GM12891 (cell line): Measurements from ENCODE around the gene BHMT2.

Experiments used
- DNase-seq: peaks from one replicate; pipeline ENCODE4 v3.0.0; 2011; ENCODE audit warnings: low spot score; ENCODE audit not compliant: insufficient read length
- FAIRE-seq: peaks from 2 replicates; lab custom pipeline; 2011; peaks lifted over from hg19 to GRCh38; lab: Jason Lieb, UNC
- PAX5 ChIP-seq: IDR thresholded peaks from 2 replicates; pipeline ENCODE4 v1.6.1; 2011; ENCODE audit warnings: low read length, moderate library complexity, mild to moderate bottlenecking; ENCODE audit not compliant: insufficient read depth, severe bottlenecking
- POLR2A ChIP-seq: IDR thresholded peaks from 2 replicates; pipeline ENCODE4 v1.6.1; 2011; ENCODE audit warnings: low read depth, low read length, control low read depth
- POLR2AphosphoS5 ChIP-seq: IDR thresholded peaks from 2 replicates; pipeline ENCODE4 v1.6.1; 2011; ENCODE audit warnings: low read depth, low read length, control low read depth
- POU2F2 ChIP-seq: IDR thresholded peaks from 2 replicates; pipeline ENCODE4 v1.6.1; 2011; ENCODE audit warnings: low read depth, mild to moderate bottlenecking, control low read depth, low read length, moderate library complexity
- SPI1 ChIP-seq: IDR thresholded peaks from 2 replicates; pipeline ENCODE4 v1.6.1; 2011; ENCODE audit warnings: low read depth, low read length, control low read depth
- TAF1 ChIP-seq: IDR thresholded peaks from 2 replicates; pipeline ENCODE4 v1.6.1; 2011; ENCODE audit warnings: low read depth, low read length, control low read depth

BHMT2 gene

DNA sequence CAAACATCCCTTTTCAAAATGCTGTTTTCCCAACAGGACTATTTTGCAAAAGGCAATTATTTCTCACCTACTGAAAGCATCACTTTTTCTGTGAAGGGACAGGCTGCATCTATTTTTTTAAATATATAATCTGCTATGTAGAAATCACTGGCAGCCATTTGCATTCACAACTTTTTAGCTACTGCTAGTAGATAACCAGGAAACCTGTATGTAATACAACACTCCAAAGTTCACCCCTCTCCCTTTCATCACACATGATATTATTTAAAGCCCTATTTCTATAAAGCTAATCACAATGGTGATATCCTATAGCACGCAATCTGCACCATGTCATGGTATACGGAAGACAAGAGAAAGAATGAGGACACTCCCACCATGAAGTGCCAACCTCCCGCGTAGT is 9.9 kb upstream of the BHMT2 start:
- no peak for TF ChIP-seq SPI1
- no peak for TF ChIP-seq POLR2A
- TF ChIP-seq PAX5: no peak
- TF ChIP-seq POLR2AphosphoS5: no peak
- TF ChIP-seq POU2F2: no peak
- TF ChIP-seq TAF1: no peak
- FAIRE-seq: no peak
- DNase-seq: no peak

DNA sequence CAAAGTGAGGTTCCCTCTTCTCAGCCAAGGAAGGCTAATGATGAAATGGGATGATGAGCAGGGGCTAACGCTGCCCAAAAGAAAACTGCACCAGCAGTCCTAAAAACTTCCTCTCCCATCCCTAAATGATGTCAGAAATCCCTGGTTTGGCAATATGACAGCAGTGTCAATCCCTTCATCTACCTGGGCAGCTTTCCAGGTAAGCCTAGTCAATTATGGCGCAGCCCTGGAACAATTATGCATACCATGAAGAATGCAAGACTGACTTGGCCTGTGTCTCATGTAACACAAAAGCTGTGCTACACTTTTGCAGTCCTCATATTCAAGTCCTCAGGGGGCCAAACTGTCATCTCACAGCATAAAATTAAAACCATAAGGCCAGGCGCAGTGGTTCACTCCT is 7.1 kb upstream of the BHMT2 start:
- no peak for DNase-seq
- TF ChIP-seq TAF1 (no peak), SPI1 (no peak), POU2F2 (no peak), POLR2AphosphoS5 (no peak), PAX5 (no peak), POLR2A (no peak)
- no peak for FAIRE-seq

DNA sequence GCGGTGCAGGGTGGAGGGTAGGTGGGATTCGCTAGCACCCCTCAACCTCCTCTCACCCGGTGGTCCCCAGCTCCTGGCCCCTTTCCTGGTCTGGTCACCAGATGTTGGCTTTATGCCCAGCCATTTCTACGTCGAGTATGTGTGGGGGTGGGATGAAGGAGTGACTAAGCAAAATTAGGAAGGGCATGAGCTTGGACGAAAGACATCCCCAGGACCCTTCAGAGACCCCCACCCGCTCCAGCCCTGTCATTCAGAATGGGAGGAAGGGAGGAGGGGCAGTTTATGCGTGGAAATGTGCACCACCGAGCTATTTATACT is 742 bp downstream of the BHMT2 start:
- TF ChIP-seq POLR2AphosphoS5 (no peak), POLR2A (no peak), PAX5 (no peak), SPI1 (no peak), TAF1 (no peak), POU2F2 (no peak)
- DNase-seq (no peak), FAIRE-seq (no peak)

DNA sequence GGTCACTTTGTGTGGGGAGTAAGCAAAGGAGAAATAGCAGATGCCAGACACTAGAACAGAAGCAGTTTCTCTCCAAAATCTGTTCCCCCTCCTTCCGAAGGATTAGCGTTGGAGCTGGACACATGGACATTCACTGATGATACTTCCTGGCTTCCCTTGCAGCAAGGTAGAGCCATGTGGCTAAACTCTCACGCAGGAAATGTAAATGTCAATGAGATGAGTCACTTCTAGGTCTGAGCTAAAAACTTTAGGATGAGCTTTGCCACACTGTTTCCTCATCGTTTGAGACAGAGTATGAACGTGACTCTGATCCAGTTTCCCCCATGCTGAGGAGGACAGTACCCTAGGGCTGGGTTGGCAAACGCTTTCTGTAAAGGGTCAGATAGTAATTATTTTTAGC is 5.1 kb downstream of the BHMT2 start:
- no peak for DNase-seq
- FAIRE-seq: no peak
- TF ChIP-seq PAX5: no peak
- TF ChIP-seq POLR2AphosphoS5: no peak
- TF ChIP-seq POU2F2: no peak
- TF ChIP-seq SPI1: no peak
- no peak for TF ChIP-seq TAF1
- no peak for TF ChIP-seq POLR2A

DNA sequence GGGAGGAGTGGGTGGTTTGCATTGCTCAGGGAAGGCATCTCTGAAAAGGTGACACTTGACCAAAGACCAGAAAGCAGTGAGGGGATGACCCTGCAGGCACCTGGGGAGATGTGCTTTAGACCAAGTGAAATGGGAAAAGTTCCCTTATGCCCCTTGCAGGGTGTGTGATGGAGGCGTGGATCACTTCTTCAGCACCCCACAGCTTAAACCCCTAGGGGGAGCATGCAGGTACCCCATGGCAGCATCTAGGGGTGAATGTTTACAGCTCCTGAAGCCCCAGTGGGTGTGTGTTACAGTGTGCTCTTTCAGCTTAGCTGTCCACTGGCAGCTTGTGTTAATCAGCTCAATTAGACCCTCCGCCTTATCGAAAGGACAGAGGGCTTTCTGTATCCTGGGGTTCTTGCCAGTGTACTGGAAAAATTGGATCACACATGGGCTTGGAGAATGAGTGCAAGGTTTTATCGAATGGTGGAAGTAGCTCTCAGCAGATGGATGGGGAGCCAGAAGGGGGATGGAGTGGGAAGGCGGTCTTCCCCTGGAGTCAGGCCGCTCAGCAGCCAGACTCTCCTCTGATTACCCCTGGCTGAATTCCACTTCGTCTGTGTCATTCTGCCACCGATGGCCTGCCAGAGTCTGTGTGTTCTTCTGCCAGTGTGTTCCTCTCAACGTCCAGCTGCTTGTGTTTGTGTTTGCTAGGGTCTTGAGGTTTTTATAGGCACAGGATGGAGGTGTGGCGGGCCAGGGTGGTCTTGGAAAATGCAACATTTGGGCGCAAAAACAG is 6.3 kb downstream of the BHMT2 start:
- no peak for FAIRE-seq
- no peak for DNase-seq
- TF ChIP-seq POU2F2: no peak

DNA sequence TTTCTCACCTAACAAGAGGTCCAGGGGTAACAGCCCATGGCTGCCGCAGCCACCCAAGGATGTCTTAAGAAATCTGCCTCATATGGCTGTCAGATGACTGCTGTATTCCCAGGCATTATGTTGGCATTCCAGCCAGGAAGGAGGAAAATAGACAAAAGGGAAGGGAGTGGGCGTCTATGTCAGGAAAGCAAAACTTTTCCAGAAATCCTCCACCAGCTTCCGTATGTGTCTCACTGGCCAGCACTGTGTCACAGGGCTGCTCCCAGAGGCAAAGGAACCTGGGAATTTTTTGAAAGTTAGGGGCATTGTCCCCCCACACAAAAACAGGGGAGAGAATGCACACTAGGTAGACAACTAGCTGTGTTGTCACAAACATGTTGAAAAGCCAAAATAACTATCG is 7.3 kb downstream of the BHMT2 start:
- no peak for FAIRE-seq
- no peak for DNase-seq
- TF ChIP-seq TAF1 (no peak), SPI1 (no peak), PAX5 (no peak), POLR2A (no peak), POU2F2 (no peak), POLR2AphosphoS5 (no peak)

DNA sequence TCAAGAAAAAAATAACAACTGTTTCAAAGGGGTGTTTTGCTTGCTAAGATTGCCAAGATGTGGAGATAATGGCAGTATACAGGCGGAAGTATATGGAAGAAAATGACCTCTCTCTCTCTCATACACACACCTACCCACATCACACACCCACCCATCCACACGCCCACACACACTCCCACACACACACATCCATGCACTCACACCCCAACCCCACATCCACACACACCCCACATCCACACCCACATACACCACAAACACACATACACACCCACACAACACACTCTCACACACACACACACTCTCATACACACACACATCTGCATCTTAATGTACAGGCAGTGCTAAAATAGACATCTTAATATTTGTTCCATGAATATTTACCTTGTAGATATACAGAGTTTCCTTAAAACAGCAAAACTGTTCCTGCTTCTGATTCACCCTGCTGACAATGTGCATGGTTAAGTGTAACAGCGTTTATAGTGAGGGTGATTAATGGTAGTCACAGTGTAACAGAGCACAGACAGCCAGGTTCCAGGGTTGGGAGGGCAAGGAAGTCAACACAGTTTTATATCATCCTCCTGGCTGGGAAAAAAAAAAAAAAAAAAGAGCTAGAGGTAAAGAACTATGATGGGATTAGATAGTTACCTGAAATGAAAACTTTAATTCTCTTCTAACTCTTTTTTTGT is 8.3 kb downstream of the BHMT2 start:
- DNase-seq (no peak), FAIRE-seq (peak; percentile 59)
- TF ChIP-seq TAF1 (no peak), POLR2AphosphoS5 (no peak), PAX5 (no peak), POLR2A (no peak), POU2F2 (no peak), SPI1 (no peak)

DNA sequence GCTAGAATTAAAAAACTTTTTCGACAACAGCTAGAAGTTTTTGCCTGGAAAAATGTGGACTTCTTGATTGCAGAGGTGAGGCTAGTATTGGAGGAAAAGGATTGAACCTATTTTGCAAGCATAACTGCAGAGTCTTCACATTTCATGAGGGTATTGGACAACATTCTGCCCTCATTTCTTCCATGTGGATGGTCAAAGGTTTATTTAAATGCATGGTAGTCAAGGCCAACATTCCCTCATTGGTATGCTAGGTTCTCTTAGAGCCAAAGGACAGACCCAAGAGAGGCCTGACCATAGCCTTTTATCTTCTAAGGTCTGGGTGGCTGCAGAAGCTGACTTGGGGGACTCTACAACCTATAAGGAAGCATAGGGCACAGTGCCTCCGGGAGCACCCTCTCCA is 11.2 kb downstream of the BHMT2 start:
- TF ChIP-seq POLR2AphosphoS5 (no peak), SPI1 (no peak), POLR2A (no peak), PAX5 (no peak), TAF1 (no peak), POU2F2 (no peak)
- DNase-seq: no peak
- no peak for FAIRE-seq

DNA sequence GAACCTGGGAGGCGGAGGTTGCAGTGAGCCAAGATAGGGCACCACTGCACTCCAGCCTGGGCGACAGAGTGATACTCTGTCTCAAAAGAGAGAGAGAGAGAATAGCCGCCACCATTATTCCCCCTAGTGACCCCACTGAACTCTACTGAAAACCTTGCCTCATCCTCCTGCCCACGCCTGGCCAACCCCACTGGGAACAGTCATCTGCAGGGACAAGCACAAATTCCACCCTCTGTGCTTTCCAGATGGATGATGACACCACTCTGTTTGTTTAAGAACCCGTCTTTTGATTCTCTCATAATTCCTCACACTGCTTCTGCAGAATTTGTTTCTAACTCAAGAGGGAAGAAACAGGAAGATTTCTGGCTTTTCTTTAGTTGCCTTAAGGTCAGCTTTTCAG is 12.2 kb downstream of the BHMT2 start:
- FAIRE-seq: no peak
- TF ChIP-seq POU2F2: no peak
- TF ChIP-seq SPI1: no peak
- no peak for TF ChIP-seq POLR2A
- no peak for DNase-seq

DNA sequence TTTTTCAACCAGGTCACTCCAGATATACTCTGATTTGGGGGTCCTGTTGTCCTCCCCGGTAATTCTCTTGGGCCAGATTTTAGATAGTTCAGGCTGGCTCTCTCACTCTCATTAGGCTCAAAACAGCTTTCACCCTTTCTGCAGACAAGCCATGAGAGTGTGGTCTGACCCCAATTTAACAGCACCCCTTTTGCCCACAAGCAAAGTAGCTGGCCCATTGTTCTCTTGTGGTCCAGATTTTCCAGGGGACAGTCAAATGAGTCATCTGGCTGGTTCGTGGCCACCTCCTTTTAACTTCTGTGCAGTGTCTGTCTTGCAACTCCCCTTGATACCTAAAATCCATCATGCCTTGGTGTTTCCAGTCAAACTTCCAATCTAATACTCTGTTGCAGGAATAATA is 16.5 kb downstream of the BHMT2 start:
- no peak for DNase-seq
- FAIRE-seq: no peak
- TF ChIP-seq PAX5 (no peak), SPI1 (no peak), TAF1 (no peak), POU2F2 (no peak), POLR2A (no peak), POLR2AphosphoS5 (no peak)
